COR-L47 (cell line): ENCODE measurements around the gene COMMD4.

Experiments
- DNase-seq: peaks from one replicate; lab custom pipeline; 2025; lab: John Stamatoyannopoulos, UW

COMMD4 gene

DNA sequence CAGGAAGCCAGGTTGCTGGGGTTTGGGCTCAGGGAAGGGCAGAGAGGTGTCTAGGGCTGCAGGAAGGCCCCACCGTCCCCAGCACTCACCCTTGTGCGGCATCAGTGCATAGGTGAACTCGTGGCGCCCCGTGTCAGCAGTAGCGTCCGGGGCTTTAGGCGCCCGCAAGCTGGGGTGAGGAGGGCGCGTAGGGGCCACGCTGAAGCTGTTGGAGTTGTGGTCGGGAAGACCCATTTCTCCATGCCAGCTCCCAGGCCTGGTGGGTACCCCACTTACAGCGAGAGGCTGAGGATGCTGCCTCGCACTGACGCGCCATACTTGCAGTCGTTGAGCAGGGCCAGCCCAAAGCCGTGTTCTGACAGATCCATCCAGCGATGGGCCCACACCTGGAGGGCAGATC lies 20.7 kb downstream of the COMMD4 start:
- no peak for DNase-seq

DNA sequence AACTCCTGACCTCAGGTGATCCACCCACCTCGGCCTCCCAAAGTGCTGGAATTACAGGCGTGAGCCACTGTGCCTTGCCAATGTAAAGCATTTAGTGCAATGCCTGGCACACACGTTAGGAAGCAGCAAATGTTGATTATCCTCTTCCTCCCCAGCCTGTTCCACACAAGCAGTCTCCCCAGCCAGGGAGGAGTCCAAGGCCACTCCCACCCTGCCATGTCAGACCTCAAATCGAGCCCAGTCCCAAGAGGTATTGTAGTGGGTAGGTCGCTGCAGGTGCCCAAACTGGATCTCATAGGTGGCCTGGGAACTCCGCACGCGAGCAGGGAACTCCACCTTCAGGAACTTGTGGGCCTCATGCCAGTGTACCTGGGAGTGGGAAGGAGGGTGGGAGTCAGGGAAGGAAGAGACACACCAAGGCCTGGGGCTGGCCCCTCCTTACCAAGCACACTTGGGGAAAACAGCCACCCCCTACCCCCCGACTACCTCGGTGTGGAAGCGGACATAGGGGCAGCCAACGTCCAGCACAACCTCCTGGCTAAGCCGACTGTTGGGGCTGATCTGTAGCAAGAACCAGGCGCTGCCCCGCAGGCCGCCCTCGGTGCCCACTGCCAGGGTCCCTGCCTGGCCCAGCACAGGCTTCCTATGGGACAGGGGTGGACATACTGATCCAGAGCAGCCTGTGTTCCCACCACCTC lies 22.3 kb downstream of the COMMD4 start:
- no peak for DNase-seq

DNA sequence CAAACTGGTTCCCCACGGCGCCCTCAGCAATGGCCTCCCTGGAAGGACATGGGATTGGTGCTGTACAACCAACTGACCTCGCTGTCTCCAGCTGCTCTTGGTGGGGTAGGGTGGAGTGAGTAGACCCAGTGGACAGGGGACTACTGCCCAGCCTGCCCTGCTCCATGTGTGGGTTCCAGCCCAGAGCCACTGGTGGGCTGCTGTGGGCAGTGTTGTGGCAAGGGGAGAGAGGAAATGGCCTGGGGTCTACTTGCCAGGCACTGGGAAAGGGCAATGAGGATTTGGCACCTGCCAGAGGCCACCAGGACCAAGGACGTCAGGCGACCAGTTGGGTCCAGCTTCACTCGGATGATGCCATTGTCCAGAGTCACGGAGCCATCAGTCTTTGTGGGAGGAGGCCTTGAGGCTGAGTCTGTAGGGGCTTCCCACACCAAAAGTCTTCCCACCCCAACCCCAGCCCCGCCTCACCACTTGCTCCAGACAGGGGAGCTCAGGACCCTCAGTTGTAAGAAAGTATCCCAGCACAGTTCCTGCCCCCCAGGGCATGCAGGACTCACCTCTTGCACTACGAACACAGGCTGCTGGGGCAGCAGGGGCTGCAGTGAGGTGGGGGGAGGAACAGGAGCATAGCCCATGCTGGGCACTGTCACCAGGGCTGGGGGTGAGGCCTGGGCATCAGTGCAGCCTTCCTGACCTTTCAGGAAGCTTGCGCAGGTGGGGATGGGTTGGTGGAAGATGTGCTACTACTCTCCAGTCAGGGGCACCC lies 23.1 kb downstream of the COMMD4 start:
- no peak for DNase-seq

DNA sequence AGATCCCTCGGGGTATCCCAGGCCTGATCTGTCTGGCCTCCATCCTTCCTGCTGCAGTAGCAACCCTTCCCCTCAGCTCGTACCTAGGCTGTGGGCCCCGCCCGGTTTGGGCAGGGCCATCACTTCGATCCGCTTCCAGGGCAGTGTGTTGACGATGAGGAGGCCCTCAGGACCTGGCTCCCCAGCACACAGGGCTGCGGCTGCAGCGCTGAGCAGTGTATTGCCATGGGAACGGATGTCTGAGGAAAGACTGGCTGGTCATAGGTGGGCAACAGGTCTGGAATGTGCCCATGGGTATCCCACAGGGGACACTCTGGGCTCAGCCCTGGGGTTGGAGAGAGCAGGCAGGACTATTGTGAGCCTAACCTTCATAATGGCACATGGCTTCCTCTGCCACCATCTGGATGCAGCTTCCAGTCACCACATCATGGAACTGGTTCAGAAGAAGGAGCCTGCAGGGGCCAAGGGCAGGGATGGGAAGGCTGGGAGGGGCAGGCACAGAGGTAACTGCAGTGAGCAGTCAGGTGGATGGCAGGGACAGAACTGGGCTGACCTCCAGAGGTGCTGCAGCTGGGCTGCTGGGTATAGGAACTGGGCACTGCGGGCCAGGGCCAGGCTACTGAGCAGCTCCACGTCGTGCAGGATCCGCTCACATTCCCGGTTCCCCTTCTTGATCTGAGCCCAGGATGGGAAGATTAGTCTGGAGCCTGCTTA lies 23.8 kb downstream of the COMMD4 start:
- DNase-seq: no peak

DNA sequence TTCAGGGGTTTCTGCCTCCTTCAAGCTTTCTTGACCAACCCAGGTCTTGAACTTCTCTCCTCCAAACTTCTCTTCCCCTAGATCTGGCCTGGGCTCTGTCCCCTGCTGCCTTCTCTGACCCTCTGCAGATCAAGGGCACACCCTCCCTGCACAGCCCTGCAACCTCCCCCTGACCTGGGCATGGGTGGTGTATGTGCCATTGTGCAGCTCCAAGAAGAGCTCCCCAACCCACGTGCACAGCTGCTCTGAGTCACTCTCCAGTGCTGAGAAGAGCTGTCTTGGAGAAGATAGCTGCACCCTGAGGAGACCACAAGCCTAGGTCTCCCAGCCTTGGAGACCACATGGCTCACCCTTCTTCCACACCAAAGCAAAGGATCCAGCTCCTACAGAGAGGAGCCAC lies 24.5 kb downstream of the COMMD4 start:
- no peak for DNase-seq

DNA sequence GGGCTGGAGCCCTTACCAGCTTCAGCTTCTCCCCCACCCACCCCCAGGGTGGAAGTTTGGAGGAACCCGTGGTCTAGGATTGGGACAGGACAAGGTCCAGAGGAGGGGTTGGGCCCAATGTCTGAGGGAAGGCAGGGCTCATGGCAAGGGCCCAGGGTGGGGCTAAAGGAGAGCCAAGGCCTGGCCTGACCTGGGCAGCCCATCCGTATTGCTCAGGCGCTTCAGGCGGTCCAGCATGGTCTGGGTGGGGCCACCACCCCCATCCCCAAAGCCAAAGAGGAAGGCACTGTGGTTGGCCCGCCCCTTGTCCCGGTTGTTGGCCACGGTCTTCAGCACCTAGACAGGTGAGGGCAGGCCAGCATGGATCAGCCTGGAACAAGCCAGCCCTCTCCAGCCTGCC lies 25.0 kb downstream of the COMMD4 start:
- no peak for DNase-seq

DNA sequence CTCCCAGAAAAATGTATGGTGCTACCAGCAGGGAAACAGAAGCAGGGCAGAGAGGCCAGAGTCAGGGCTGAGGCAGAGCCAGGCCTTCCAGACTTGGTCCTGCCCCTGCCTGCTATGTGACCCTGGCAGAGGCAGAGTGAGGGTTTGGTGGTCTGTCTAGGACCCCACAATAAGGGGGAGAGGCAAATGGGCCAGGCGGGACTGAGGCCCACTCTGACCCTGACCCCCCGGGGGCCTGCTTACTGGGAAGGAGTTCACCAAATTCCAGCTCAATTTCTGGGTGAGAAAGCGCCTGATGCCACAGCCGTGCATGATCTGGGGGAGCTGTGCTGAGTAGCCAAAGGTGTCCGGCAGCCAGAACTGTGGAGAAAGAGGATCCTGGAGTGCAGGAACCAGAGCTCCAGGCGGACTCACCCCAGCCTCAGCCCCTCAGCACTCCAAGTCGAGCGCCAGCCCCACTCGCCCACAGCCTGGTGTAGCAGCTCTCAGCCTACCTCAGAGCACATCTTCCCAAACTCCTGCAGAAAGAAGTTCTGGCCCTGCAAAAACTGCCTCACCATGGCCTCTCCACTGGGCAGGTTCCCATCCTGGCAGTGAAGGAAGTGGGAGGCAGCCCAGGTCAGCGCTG lies 25.6 kb downstream of the COMMD4 start:
- DNase-seq: no peak

DNA sequence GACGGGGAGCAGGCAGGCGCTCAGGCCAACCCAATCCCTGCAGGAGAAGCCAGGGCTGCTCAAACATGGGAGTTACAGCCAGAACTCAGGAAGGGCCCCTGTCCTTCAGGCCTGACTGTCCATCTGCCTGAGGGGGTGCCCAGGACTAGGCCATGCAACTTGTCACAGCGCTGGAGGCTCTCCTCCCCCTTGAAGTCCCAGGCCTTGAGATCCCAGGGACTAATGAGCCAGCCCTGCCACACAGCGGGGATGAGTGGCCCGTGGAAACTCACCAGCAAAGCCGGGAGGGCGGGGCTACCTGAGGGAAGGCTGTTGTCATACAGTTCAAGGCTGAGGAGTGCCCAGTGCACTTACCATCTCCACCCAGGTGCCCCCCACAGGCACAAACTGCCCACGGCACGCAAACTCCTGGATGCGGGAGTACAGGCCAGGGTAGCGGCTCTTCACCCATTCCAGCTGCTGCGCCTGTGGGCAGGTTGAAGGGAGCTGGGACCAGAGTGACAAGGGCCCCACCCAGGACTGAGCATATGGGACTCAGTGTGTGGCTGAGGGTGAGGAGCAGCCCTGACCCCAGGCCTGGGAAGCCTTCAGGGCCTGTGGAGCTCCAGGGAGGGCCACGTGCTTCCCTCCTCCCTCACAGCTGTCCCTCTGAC lies 26.3 kb downstream of the COMMD4 start:
- DNase-seq: no peak

DNA sequence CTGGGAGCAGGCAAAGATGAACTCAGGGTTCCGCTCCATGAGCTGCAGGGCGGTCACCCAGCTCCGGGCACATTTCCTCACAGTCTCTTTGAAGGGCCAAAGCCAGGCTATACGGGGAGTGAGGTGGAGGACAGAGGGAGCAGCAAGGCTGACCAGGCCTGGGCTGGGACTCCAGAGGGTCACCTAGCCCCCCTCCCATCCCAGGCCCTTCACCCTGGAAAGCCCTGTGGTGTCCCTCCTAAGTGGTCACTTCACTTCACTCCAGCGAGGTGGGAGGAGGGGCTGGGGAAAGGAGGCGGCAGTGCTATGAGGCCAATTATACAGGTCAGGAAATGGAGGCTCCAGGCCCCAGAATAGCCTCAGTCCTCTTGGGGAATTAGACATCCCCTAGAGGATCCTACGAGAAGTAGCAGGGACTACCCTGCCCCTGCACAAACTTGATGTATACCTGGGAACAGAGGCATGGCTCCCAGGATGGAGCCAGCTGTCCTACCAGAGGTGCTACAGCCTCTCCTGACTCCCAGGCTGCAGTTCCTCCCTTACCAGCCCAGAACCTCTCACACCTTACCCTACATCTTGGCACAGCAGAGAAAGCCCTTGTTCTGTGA lies 26.9 kb downstream of the COMMD4 start:
- no peak for DNase-seq

DNA sequence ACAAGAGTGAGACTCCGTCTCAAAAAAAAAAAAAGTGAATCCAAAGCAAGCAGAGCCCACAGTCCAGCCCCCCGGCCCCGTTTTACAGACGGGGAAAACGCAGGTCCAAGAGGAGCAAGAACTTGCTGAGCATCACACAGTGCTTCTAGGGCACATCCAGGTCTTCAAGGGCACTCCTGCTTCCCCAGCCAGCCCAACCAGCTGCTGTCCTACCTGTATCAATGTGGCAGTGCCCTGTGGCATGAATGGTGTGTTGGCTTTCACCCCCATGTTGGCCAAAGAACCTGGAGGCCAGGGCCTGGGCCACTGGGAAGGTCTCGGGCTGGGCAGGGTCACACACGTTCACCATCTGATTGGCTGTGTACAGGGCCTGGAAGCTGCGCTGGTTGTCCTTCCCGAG lies 27.9 kb downstream of the COMMD4 start:
- no peak for DNase-seq

DNA sequence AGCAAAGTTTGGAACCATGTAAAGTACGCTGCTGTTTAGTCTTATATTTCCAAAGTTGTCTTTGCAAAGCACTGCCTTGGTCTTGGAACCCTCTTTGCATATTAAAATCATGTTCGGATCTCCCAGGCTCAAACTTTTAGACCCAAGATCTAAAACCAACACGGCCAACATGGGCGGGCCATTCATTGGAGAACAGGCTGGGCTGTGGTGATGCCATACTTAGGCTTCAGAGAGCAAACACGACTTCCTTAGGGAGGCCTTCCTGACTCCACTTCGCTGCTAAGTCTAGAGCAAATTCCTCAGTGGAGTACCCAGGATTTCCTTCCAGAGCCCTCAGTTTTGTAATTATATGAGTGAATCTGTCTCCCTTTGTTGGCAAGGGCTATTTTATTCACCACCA lies 29.0 kb downstream of the COMMD4 start:
- no peak for DNase-seq

DNA sequence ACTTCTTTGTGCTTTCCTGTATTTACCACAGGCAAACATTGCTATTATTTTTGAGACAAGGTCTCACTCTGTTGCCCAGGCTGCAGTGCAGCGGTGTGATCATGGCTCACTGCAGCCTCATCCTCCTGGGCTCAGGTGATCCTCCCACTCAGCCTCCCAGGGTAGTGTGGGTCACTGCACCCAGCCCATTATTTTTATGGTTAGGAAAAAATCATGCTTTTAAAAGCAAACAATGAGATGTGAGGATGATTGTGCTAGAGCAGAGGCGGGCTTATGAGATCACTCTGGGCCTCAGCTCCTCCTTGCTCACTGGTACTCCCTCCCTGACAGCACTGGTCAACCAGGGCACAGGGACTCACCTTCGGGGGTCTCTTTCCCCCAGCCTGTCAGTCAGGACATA lies 30.3 kb downstream of the COMMD4 start:
- DNase-seq: no peak

DNA sequence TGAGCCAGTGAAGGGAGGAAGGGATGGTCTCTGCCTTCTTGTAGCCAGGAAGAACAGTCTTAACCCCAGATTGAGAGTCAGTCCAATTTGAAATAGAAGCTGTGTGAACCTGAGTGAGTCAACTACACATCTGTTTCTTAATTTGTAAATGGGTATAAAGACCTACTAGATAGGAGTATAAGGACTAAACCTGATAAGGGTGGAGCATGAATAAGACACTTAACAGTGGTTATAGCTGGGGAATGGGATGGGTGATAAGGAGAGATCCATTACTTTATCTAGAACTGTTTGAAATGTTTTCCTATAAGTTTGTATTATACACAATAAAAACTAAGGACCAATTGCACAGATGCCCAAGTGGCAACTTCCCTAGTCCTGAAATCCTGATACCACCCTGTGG lies 31.1 kb downstream of the COMMD4 start:
- no peak for DNase-seq

DNA sequence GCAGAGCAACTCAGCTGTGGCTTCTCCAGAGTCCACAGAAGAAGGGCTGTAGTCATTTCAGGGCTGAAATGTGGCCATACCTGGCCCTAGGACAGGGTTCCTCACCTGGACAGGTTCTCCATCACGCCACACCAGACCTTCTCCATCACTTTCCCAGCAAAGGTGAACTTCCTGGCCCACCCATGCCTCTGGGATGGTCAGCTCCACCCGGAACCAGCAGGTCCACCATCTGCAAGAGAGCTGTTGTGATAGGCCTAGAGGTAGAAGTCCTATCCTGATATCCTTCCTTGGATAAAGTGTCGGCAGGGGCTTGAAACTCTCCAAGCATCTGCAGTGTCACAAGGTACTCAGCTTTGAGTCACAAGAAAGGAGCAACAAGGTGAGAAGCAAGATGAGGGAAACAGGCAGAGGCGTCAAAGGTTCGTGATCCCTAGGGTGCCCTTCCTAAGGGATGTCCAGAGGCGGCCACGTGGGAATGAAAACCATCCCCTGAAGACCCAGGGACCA lies 31.6 kb downstream of the COMMD4 start:
- no peak for DNase-seq

DNA sequence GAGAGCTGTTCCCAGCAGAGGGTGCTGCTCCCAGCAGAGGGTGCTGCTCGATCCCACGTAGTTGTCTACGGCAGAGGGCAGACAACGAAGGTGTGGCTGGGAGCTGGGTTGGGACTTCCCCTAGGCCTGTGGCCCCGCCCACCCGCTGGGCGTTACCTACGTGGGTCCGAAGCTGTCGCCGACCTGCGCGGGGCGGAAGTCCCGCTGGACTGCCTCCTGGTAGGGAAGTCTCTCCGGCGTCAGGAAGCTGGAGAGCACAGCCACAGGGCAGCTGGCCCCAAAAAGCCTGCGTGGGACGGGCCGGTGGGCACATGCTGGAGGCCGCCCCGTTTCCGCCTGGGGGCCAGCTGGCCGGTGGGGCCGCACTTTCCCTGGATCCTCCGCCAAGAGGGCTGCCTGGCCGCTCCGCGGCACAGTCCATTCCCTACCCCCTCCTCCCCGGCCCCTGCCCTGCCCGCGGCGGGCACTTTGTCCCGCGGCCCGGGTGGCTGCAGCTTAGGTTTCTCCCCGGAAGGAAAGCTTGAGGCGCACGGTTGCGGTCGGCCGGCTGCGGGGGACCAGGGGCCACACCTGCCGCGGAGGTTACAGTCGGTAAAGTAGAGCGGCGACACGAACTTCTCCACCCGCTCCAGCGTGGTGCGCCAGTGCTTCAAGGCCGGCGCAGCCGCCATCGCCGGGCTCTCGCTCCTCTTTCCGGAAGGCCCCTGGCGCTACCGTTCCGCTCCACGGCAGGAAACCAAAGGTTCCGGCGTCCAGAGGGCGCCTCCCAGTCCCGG lies 32.2 kb downstream of the COMMD4 start, which contains the start of gene MAN2C1:
MAN2C1 (minus strand) TSS at position 695 of the 776 bp plus-strand sequence; CDS start at position 671, 24 bp downstream.
- peak; percentile 97 for DNase-seq

DNA sequence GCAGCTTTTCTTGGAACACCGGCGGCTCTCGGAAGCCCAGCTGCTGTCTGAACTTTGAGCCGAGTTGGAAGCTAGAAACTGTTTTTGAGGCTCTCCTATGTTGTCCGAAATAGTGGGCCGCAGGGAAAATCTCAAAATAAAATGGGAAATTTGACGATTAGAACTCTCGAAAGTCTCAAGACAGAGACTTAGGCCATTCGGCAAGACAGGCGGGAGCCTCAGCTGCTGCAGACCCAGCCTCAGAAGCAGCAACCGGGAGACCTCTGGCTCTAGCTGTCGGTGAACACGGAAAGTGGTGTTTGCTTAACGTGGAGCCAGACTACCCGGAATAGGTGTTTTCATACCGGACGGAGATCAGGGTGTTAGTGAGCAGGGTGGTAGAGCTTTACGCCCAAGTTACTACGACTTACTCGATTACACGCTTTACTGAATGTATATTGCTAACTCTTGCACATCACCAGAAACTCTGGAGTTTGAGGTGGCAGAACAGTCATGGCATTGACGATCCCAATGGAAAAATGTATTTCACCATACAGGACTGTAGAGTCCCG lies 32.9 kb downstream of the COMMD4 start:
- DNase-seq: no peak

DNA sequence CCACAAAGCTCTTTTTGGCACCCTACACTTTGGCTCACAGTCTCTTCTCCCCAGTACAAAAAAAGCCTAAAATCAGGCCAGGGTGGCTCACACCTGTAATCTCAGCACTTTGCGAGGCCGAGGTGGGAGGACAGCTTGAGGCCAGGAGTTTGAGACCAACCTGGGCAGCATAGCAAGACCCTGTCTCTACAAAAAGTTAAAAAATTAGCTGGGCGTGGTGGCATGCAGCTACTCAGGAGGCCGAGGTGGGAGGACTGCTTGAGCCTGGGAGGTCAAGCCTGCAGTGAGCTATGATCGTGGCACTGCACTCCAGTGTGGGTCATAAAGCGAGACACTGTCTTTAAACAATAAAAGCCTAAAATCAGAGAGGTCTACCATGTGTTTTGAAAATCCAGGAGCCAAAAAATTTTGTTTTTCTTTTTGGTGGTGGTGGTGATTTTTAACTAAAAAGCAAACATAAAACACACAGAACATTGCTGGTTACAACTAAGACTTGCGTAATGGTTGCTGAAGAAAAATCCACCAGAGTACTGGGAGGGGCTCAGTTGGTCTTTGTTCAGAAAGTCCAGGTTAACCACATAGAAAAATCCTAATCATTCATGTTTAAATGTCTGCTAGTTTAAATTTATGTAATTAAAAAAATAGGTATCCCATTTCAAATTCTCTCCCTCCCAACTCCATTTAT lies 34.2 kb downstream of the COMMD4 start:
- no peak for DNase-seq

DNA sequence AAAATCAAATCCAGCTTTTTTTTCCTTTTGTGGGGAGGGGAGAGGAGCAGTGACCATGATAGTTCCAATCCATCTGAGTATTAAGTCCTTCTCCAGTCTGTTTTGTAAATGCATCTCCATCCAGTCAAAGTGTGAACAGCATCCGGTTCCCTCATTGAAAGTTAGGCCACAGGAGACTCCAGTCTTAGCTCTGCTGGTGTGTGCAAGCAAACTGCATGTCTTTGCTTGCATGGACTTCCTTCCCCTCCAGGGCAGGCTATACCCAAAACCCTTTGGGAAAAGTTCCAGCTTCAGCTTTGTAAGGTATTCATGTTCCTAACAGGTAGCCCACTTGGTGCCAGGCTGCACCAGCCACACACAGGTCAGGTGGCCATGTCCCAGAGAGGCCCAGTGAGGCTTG lies 35.6 kb downstream of the COMMD4 start:
- DNase-seq: no peak

DNA sequence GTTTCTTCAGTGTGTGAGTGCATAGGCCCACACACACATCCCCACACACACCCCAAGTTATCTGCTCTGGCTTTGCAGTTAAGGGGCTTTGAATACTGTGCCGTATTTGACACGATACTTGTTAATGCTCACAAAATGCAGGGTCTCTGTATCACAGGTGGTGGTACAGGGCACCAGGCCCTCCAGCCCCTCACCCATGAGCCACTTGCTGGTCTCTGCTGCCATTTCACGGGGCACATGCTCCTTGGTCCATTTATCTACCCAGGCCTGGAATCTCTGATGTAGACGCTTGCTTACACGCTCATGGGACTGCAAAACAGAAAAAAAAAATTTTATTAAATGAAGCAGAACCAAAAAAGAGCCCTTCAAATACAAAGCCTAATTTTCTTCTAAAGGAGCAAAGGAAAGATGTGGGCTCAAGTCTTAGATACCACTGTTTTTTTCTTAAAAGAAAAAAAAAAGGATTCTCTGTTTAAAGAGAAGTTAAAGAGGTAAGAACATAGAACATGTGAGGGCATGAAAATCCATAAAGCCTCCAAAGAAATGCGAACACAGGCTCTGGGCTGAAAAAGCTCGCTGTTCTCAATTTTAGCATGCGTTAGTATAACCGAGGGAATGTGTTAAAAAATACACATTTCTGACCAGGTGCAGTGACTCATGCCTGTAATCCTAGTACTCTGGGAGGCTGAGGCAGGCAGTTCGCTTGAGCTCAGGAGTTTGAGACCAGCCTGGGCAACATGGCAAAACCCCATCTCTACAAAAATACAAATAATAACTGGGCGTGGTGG lies 36.2 kb downstream of the COMMD4 start:
- DNase-seq: no peak
